Effector CD8-positive, alpha-beta T cell (primary cell): ENCODE measurements around the gene SEZ6.

Source experiments
- DNase-seq: peaks from one replicate; lab custom pipeline; 2025; lab: John Stamatoyannopoulos, UW

The SEZ6 gene

DNA sequence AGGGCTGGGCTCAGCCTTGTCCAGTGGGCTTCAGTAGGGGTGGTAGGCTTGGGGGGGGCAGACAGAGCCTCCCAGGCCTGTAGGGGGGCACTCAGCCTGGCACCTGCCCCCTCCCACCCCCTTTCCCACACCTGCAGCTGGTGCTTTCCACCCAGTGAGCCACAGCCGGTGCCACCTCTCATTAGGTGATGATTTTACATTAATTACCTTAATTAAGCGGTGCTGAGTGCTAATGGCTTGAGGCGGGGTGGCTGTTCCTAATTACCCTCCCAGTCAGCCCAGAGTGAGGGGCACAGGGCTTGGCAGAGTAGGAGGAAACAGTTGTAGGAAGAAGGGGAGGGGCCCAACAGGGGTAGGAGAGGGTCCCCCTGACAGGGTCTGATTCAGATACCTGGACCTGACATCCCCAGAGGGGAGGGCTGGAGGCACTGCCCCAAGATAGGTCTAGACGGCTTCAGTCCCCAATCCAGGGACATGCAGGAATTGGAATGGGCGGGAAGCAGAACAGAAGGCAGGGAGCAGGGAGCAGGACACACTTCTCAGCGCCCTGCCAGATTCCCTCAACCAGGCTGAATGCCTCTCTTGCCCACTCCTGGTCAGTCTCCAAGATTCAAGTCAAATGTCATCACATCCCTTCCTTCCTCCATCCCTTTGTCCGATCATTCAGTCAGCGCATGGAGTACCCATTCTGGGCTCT lies 28.0 kb downstream of the SEZ6 start:
- no peak for DNase-seq

DNA sequence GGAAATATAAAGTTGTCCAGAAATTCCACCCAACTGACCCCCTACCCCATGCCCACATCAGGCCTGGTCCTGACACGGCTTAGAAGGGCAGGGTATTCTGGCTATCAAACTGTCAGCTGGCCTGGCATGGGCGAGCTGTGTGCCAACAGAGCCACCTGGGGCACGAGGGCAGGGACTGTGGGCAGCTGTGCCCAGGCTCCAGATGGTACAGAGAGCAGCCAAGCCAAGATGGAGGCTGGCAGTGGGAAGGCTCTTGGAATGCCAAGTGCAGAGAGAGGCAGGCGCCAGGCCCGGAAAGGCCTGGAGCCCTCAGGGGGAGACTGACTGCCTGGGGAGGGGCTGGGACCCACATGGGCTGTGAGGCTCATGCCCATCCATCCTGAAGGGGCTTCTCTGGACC lies 30.2 kb downstream of the SEZ6 start:
- DNase-seq: no peak

DNA sequence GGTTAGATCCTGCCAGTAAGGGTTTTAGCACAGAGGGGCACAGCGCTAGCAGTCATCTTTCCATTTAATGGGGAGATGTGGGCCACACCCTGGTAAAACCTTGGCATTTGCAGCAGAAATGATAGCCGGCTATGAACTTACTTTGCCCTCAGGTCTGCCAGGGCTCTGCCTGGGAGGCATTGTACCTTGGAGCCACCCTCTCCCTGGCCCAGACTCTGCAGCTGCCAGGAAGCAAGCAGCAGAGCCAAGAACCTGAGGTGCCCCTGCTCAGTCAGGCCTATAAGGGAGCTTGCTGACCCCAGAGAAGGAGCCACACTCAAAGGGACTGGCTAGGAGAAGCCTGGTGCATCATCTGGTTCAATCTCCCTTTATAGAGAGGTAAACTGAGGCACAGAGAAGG lies 30.8 kb downstream of the SEZ6 start:
- no peak for DNase-seq

DNA sequence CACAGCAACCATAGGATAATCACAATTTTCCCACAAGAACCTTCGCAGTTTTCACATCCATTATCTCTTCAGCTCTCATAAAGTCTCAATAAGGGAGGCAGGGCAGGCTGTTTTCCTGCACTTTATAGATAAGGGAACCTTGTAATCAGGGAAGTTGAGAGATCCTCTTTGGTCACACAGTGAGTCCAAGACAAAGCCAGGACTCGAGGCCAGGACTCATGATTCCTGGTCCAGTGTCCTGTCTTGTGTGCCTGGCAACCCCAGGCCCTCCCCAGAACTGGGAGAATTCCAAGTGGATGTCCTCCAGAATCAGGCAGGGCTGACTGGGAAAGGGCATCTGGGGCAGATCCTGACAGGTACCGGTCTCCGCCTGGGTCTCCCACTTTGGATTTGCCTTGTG lies 31.4 kb downstream of the SEZ6 start:
- no peak for DNase-seq

DNA sequence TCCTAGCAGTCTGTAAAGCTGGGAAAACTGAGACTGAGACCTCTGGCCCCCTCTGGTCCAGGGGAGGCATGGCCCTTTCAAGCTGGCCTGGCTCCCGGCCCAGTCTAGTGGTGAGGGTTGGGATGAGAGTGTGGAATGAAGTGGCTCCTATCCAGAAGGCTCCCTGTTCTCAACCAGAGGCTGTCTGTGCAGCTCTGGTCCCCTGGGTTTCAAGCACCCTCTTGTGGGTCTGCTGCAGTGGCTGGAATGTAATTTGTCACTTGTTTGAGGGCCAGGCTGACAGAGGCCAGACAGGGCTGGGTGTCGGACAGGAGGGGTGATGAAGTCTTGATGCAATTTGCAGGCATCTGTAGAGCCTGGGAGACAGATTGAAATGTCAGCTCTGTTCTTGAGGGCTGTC lies 32.4 kb downstream of the SEZ6 start:
- no peak for DNase-seq

DNA sequence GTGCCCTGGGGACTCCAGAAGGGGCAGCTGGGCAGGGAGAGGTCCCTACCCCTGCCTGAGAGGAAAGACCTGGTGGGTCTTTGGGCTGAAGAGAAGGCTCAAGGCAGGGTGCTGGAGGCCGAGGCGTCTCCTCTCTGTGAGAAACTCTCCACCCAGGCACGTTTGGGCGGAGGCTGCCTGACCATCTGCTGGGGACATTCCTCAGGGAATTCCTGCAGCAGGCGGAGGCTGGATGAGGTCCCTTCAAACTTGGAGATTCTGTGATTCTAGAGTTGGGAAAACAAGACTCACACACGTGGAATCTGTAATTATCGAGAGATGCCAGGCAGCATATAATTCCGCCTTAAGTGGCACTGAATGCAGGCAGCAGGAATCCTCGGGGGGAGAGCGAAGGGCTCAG lies 33.4 kb downstream of the SEZ6 start:
- DNase-seq: no peak

DNA sequence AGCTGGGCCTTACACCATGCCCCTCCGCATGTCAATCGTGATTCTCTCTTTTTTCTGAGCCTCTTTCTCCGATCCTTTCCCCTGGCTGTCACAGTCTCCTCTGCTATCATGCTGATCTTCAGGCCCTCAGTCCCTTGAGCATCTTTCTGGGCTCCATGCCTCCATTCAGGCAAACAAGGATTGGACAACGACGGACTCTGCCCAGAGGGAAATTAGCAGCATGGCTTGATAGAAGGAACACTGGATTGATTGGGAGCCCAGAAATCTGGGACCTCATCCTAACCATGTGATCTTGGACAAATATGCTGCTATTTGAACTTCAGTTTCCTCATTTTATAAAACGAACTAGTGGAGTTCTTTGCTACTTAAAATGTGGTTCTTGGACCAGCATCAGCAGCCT lies 35.0 kb downstream of the SEZ6 start:
- DNase-seq: no peak

DNA sequence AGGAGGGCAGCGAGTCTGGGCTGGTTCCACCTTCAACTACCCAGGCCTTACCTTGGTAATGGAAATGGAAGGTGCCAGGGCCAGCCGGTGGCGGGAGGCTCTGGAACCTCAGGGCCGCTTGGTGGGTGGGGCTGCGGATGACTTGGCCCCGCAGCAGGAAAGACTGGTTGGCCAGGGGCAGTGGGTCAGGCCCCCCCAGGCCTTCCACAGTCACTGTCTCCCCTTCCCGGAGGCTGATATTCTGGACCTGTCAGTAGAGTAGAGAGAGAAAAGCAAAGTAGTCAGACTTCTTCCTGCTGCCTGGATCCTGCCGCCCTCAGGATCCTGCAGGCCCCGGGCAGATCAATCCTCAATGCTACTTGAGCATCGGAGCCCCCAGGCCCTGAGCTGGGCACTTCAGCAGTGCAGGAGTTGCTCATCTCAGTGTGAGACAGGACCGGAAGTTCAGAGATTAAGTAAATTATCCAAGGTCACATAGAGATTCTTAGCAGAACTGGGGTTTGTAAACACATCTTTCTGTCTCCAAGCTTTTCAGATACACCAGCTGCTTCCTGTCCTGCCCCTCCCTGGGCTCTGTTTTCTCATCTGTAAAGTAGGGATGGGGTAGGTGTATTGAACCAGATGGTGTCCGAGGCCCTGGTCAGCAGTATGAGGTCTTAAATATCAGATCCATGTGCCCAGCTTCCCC lies 36.0 kb downstream of the SEZ6 start:
- DNase-seq: no peak

DNA sequence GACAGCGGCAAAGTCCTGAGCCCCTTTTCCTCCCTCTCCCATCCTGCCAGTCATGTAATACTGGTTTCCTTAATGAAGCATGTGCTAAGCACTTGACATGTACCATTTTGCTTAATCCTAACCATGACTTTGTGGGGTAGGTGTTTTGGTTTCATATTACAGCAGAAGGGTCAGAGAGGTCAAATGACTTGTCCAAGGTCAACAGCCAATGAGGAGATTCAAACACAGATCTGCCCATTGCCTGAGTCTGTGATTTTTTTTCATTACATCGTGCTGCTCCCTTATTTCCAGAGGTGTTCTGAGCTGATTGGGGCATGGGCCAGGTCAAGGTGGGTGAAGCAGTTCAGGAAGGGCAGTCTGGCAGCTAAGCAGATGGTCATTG lies 36.9 kb downstream of the SEZ6 start:
- DNase-seq: no peak

DNA sequence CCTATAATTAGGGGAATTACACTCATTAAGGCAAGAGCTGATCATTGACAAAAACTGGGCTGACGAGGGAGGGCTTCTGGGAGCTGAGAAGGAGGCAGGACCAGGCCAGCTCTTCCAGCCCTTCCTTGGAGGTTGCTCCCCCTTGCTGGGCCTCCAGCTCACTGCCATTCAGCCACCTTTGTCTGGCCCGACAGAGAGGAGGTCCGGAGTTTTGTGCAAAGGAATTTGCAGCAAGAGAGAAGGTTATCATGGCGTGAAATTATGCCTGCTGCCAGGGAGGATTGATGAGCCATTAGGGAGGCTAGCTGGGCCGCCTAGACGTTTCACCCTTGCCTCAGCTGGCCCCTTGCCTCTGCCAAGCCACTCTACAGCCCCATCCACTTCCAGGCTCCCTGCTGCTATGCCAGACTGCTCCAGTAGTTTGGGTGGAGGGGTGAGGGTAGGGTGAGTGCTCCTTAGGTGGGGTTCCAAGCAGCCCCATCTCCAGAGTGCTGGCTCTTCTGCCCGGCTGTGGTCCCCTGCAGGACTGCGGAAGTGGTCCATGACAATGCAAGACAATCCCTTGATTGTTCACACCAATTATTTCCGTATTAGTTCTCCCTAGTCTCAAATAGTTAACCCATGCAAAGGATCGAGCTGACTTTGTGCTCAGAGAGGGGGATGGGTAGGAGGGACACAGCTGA lies 37.5 kb downstream of the SEZ6 start:
- no peak for DNase-seq

DNA sequence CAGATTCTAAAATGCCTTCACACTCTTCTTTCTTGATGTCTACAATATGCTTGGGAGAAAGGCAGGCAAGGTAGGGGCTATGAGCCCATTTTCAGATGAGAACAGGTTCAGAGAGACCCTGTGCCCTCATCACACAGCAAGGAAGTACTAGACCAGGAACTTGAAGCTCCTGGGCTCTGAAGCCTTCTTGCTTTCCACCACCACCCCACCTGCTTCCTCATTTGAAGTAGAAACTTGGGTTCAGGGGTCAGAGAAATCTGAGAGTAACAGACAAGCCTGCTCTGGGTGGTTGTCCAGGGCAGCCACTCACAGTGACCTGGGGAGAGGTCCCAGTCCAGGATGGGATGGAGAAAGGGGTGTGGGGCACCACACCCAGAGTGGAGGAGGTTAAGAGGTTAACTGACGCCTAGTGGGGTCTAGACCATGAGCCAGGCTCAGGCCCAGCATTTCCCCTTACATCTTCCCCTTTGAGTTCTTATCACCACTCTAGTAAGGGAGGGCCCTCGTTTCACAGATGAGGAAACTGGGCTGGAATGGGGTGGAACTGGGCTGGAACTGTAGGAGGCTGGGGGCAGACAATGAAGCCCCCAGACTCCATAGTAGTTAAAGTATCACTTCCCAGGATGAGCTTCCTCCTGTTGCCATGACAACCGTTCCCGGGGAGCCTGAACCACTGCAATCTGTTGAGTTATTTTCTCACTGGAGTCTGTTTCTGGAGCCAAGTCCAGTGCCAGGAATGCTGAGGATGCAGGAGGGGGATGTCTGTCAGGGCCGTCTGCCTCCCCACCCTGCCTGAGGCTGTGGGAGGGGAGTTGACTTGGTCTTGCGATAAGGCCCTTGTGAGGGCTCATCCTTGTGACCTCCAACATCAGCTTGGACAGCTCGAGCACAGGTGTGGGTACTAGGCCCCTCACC lies 38.4 kb downstream of the SEZ6 start:
- DNase-seq: no peak

DNA sequence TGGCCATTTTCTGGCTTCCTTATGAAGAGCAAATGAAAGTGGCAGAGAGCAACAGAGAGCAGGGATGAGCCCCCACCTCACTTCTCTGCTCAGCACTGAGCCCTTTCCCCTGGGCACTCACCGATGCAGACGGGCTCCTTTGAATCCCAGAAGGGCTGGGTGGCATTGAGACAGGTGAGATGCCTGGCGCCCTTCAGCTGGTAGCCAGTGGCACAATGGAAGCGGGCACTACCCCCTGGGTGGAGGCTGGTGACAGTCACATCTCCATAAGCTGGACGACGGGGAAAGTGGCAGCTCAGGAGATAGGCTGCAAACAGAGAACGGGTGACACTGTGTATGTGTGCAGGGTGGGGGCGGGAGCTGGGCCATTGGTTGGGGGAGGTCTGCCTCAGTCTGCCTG lies 42.0 kb downstream of the SEZ6 start:
- no peak for DNase-seq

DNA sequence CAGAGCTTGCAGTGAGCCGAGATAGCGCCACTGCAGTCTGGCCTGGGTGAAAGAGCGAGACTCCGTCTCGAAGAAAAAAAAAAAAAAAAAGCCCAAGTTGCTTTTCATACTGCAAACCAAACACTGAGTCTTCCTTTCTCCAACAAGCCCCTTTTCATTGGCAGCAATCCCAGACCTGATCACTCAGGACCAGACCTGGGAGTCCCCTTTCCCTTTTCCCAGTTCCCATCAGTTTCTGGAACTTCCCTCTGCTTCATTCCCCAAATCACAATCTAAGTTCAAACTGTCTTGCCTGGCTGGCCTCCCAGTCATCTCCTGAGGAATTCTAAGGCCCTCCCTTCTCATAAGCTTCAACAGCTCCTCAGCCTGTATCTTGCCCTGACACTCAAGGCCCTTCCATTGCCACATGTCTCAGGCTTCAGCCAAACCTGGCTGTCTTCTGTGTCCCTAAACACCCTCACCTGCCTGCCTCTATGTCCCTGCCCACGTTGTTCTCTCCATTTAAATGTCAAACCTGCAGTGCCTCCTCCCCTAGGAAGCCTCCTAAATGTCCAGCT lies 42.7 kb downstream of the SEZ6 start:
- DNase-seq: no peak

DNA sequence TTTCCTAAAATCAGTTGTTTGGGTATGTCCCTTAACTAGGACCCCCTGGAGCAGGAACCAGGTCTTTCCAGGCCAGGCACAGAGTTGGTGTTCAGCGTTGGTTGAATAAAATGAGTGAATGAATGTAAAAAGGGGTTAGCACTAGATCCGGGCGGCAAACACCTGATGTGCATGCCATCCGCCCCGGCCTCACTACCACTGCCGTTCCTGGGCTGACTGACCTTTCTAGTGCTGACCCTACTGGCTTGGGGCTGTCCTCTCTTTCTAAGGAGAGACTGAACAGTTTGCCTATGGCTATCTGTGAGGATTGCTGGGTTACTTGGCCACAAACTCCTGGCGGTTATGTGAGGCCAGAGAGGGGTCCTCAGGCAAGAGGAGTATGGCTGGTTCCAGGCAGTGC lies 44.4 kb downstream of the SEZ6 start:
- no peak for DNase-seq

DNA sequence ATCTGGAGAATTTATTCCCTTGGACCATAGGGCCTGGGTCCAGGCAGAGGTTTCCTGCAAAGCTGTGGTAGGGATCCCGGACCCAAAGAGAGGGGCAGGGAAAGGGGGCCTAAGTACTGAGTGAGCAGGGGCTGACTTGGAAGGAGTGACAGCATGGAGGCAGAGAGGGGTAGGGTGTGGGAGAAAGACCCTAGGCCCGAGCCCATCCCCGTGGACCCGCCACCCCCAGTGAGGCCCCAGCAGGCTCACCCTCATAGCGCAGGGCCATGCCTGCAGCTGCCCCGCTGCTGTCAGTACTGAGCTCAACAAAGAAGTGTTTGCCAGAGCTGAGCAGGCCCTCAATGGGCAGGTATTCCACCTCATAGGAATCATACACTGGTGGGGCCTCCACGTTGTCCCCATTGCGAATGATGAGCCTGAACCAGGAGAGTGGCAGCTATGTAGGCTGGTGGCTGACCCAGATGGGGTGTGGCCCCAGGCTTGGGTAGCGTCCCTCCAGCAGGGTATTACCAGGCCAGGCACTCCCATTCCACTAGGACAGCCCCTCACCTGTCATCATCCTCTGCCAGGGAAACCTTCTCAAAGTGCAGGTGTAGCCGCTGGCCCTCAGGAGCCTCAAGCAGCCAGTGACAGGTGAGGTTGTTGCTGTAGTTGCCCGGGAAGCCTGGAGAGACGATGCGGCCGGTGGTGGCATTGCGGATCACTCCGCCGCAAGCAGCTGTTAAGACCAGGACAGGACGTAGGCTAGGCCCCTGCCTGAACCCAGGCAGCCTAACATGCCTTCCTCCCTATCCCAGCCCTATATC lies 45.4 kb downstream of the SEZ6 start:
- DNase-seq: no peak

DNA sequence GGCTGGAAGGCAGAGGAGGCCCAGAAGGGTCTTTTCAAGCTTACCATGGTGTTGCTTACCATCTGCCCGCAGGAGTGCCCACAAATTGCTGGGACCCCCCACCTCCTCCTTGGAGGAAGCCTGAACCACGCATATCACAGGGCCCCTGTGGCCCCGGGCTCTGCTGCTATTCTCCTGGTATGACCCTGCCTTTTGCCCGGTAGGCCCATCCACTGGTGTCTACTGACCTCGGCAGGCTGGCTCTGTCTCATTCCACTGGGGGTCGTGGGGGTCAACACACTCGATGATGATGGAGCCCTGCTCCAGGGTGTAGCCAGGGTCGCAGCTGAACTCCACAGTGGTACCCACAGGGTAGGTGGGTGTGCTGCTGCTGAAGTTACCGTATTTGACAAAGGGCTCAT lies 46.4 kb downstream of the SEZ6 start:
- no peak for DNase-seq

DNA sequence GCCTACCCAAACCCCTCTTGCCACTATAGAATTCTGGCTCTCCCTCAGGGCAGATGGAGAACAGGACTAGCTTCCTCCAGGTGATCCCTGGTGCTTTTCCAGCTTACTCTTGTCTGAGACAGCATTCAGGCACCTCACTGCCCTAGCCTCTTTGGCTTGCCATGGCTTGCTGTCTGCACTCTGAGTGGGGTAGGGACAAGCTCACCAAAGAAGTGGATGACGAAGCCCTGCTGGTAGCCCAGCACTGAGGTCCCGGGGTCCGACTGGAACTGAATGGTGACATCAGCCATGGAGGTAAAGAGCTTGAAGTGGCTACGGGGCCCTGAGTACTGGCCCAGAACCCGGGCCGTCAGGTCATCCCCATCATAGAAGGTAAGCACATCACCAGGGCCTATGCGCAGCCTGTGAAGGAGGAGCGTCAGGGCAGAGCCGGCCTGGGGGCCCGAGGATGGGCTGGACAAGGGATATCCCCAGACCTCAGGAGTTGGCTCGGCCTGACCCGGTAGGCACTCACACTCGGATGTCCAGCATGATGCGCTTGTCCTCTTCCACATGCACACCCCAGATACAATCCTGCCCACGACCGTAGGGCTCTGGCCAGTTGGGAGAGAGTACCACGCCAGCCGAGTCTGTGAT lies 46.9 kb downstream of the SEZ6 start:
- DNase-seq: no peak

DNA sequence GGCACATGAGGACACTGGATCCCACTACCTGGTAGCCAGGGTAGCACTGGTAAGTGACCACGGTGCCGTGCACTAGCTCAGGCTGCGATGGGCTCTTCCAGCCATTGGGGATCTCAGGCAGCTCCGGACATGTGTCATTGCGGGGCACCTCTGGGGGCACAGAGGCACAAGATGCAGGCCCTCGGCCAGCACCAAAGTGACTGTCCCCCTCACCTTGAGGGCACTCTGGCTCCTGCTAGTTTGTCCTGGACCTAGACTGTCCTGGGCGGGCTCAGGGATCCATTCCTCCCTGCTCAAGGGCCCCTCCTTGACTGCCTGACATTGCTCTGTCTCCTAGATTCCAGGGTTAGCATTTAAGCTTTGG lies 47.9 kb downstream of the SEZ6 start:
- DNase-seq: no peak

DNA sequence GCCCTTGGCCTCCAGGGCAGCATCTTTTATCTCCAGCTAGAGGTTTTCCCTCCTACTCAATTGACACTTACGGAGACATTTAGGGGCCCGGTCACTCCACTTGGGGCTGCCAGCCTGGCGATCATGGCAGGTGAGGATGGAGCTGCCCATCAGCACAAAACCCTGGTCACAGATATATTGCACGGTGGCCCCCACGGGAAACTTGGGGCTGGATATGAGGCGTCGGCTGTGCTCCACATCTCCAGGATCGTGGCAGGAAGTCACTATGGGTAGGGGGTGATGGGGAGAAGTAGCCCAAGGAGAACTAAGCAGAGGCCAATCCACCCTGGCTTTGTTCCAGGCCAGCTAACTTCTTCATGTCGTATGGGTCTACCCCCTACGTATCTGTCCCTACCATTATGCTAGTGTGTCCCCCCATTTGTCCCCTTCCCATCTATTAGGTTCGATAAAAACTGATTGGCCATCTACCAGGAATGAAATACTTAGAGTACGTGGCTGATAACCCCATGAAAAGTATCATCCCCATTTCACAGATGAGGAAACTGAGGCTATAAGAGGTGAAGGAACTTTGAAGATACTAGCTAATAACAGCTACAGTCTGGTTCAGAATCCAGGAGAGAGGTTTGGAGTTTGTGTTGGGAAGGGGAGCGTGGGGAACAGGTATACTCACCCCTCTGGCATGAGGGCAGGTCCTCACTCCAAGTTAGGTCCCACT lies 48.4 kb downstream of the SEZ6 start:
- no peak for DNase-seq

DNA sequence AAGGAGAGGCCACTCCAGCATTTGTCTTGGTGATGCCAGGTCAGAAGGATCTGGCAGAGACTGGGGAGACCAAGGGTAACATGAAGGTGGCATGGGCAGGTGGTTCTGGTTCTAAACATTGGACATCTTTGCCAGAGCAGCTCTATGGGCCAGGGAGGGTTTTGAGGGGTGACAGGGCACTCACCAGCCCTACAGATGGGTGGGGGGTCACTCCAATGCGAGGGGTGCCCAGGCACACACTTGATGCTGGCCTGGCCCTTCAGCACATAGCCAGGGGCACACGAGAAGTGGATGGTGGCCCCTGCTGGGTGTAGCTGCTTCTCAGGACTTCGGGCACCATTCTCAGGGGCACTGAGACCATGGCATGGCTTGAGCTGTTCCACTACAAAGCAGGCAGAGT lies 49.0 kb downstream of the SEZ6 start:
- no peak for DNase-seq
